Measurements from ENCODE around the gene MICALL1.
A peak's percentile ranks its signal among the peaks of the same experiment; 100 is the strongest.
"Not testable (repeated sequence)": the region's sequence is repeated elsewhere in the genome, so short reads cannot be mapped to it uniquely, and the experiment has no call there.

Gene MICALL1

GRCh38 chr22:37930270-37930951 lies 24.3 kb downstream of the MICALL1 start:
- DNase-seq (ENCODE audit: low spot score), result no peak

- DNase-seq (ENCODE audit: low spot score), result no peak
Observed at GRCh38 chr22:37930952-37931440, 24.9 kb downstream of the MICALL1 start.

- no peak for DNase-seq (ENCODE audit: low spot score)
Observed at GRCh38 chr22:37931893-37932389, 25.8 kb downstream of the MICALL1 start.

DNA sequence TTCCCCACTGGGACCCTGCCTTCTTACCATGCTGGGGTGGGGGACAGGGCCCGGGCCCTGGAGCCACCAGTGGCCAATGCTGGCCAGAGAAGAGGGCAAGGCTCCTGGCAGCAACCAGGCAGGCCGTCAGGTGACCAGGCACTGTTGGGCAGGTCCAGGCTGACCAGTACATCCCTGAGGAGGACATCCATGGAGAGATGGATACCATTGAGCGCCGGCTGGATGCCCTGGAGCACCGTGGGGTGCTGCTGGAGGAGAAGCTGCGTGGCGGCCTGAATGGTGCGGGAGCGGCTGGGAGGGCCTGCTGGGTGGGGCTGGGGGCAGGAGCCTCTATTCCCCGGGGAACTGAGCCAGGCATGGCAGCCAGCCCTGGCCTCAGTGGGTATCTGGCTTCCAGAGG lies 26.3 kb downstream of the MICALL1 start:
- DNase-seq (ENCODE audit: low spot score), result no peak

- DNase-seq (ENCODE audit: low spot score), result no peak
Observed at GRCh38 chr22:37932821-37933578, 26.9 kb downstream of the MICALL1 start.

DNA sequence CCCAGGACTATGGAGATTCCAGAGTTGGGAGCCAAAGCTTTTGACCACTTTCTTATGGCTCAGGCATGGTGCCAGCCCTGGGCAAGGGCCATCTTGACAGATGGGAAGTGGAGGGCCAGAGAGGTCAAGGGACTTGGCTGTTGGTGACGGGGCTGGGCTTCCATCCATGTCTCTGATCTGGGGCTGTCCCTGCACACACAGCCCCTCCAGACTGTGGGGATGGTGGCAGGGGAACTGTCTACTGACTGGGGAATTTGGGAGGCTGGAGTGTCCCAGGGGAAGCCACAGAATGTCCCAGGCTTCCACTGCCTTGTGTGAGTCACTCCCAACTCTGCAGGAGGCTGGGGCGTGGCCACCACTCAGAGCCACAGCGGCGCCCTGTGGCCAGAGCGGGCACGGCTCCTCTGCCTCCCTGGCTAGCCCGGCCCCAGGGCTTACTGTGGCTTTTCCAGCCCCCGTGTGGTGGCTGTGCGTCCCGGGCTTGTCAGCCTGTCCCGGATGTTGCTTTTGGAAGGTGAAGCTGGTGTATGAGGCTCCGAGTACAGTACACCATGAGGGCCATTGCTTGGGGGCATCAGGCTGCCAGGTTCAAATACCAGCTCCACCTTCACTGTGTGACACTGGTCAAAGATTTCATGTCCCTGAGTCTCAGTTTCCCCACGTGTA lies 27.7 kb downstream of the MICALL1 start:
- DNase-seq (ENCODE audit: low spot score), result peak; percentile 77

DNA sequence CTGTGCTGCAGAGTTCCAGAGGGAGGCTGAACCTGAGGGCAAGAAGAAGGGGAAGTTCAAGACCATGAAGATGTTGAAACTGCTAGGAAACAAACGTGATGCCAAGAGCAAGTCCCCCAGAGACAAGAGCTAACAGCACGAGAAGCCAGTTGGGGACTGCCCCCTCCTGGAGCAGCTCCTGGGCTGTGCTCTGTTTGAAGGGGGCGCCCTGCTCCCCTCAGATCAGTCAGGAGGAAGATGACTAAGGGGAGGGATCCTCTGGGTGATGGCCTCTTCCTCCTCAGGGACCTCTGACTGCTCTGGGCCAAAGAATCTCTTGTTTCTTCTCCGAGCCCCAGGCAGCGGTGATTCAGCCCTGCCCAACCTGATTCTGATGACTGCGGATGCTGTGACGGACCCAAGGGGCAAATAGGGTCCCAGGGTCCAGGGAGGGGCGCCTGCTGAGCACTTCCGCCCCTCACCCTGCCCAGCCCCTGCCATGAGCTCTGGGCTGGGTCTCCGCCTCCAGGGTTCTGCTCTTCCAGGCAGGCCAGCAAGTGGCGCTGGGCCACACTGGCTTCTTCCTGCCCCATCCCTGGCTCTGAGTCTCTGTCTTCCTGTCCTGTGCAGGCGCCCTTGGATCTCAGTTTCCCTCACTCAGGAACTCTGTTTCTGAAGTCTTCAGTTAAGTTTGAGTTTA lies 34.7 kb downstream of the MICALL1 start:
- DNase-seq (ENCODE audit: low spot score), result no peak

DNA sequence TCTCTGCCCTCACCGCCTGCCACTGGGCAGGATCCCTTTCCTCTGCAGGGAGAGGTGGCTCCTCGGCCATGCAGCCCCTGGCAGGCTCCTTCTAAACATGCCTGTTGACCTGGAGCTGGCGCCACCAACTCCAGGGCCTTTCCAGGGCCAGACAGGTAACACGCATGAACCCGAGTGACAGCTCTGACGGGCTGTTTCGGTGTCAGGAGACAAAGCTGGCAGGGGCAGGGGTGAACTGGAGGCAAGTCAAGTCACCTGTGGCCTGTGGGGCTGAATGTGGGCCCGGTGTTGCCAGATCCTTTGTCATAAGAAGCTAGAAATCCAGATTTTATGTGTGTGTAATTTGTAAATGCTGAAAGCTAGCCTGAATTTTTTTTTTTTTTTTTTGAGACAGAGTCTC lies 36.0 kb downstream of the MICALL1 start:
- DNase-seq (ENCODE audit: low spot score), result no peak

- no peak for DNase-seq (ENCODE audit: low spot score)
Observed at GRCh38 chr22:37943136-37943824, 37.2 kb downstream of the MICALL1 start.

DNA sequence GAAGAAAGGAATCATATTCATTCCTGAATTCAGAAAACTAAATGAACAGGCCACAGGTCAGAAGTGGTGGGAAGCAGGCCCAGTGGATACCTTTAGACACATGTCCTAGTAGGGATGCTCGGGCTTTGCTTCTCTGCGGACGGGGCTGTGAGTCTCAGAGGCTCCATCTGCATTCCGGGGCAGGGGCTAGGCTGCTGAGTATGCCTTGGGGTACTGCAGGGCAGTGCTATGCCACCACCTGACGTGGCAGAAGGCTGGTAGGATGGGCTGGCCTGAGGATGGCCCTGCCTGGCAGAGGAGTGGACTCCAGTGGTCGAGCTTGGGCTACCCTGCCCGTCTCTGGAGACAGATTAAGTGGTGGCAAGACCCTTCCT lies 37.7 kb downstream of the MICALL1 start:
- DNase-seq (ENCODE audit: low spot score), result no peak

DNA sequence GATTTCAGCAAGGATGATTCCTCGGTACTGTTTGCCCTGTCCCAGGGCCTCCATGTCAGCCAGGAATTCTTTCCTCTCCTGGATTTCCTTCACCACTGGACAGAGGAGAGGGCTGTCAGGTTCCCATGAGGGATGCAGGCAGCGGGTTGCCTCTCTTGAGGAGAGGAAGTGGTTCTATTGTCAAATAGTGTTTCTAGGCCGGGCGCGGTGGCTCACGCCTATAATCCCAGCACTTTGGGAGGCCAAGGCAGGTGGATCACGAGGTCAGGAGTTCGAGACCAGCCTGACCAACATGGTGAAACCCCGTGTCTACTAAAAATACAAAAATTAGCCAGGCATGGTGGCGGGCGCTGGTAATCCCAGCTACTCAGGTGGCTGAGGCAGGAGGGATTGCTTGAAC lies 38.3 kb downstream of the MICALL1 start:
- DNase-seq (ENCODE audit: low spot score), result not testable (repeated sequence)

DNA sequence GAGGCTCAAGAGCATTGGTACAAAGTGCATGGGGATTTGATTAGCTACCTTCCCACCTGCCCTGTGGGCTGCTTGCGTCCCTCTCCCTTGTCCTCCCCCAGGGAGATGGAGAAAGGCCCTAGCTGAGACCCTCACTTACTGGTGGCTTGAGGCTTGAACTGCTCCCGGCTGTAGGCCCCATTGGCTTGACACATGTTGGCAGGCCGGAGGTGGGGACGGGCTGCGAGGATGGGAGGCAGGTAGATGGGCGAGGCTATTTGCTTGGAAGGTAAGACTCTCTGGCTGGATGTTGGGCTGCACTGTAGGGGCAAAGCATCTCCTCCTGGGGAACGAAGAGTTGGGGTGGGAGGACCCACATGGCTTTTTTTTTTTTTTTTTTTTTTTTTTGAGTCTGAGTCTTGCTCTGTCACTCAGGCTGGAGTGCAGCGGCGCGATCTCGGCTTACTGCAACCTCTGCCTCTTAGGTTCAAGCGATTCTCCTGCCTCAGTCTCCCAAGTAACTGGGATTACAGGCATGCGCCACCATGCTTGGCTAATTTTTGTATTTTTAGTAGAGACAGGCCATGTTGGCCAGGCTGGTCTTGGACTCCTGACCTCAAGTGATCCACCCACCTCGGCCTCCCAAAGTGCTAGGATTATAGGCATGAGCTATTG lies 41.2 kb downstream of the MICALL1 start:
- not testable (repeated sequence) for DNase-seq (ENCODE audit: low spot score)

GRCh38 chr22:37951305-37951704 lies 45.2 kb downstream of the MICALL1 start:
- DNase-seq (ENCODE audit: low spot score), result no peak

DNA sequence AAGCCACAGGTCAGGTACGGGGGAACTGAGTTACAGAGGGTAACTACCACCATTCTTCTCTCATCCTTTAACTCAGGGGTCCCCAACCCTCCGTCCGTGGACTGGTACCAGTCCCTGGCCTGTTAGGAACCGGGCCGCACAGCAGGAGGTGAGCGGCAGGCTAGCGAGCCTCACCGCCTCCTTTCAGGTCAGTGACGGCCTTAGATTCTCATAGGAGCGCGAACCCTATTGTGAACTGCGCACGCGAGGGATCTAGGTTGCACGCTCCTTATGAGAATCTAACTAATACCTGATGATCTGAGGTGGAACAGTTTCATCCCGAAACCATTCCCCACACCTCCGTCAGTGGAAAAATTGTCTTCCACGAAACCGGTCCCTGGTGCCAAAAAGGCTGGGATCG lies 46.5 kb downstream of the MICALL1 start:
- not testable (repeated sequence) for DNase-seq (ENCODE audit: low spot score)

GRCh38 chr22:37953062-37953436 lies 47.0 kb downstream of the MICALL1 start:
- DNase-seq (ENCODE audit: low spot score), result no peak

DNA sequence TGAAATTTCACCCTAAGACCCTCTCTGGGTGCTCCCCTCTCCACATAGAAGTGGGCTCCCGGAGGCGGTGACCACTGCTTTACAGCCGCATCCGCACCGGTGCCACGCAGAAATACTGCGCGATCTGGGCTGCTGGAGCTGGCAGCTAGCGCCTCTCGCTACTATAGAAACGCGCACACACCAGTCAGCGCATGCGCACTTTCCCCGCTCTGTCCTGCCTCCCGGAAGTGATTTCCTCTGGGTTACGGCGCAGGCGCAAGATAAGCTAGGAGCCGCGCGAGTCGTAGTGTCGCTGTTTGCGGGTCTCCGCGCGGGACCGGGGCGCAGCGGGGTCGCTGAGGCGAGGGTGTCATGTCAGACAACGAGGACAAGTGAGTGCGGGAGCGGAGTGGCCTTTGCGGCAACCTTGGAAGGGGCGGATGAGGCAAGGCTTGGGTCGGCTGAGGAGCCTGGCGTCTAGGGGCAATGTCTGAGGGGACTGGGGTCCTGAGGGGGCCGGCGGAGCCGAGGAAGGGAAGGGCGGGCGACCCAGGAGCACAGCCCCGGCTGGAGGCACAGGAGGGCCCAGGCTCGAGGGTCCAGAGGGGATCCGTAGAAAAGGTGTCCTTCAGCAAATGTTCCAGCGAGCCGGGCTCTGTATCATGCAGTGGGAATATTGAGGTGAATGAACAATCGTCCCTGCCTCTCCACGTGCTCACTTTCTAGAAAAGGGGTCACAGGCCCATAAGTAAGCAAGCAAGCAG lies 47.5 kb downstream of the MICALL1 start, which contains the start of the genes C22orf23 and POLR2F:
TSS of gene C22orf23 (minus strand) at position 165 of the 743 bp plus-strand sequence. CDS start 452 bp downstream, outside the sequence.
TSS of gene POLR2F (plus strand) at position 263 of the 743 bp plus-strand sequence. CDS start at position 352, 89 bp downstream.
- DNase-seq (ENCODE audit: low spot score), result peak; percentile 95

GRCh38 chr22:37954686-37955085 lies 48.6 kb downstream of the MICALL1 start:
- DNase-seq (ENCODE audit: low spot score), result no peak

- not testable (repeated sequence) for DNase-seq (ENCODE audit: low spot score)
Observed at GRCh38 chr22:37955825-37956397, 49.8 kb downstream of the MICALL1 start.

DNA sequence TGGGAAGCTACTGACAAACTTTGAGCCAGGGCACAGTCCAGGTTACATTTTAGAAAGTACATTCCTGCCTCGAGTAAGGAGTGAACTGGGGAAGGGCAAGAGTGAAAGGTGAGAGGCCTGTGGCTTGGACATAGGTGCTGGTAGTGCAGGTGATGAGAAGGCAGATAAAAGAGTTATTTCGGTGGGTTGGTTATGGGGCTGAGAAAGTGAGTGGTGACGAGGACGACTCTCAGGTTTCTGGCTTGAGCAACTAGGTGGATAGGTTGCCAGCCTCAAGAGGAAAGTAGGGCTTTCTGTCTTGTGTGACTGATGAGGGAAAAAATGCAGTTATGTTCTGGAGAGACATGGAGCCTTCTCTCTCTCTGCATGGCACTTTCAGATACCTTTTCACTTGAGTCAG lies 51.1 kb downstream of the MICALL1 start:
- DNase-seq (ENCODE audit: low spot score), result no peak

Measured in SK-N-DZ (cell line).